Osteocyte (in vitro differentiated cells): ENCODE results near the gene NTHL1. TPM values are rescaled to one million over a fixed set of nuclear protein-coding genes. Genes with fewer than 3 reads are reported as not detected.

ENCODE experiments used
- DNase-seq: peaks from one replicate; pipeline ENCODE4 v3.0.0; 2021; ENCODE audit warnings: mixed read lengths; ENCODE audit not compliant: unreplicated experiment; ENCODE audit errors: extremely low spot score
- H3K27ac Mint-ChIP-seq: one replicate; pipeline ENCODE4 v1.8.0; 2021; ENCODE audit warnings: mild to moderate bottlenecking, mixed read lengths; ENCODE audit not compliant: unreplicated experiment
- H3K27me3 Mint-ChIP-seq: one replicate; pipeline ENCODE4 v1.8.0; 2021; ENCODE audit warnings: mixed read lengths; ENCODE audit not compliant: unreplicated experiment
- H3K36me3 Mint-ChIP-seq: one replicate; pipeline ENCODE4 v1.8.0; 2021; ENCODE audit warnings: mixed read lengths; ENCODE audit not compliant: unreplicated experiment
- H3K4me1 Mint-ChIP-seq: one replicate; pipeline ENCODE4 v1.8.0; 2021; ENCODE audit warnings: mixed read lengths; ENCODE audit not compliant: unreplicated experiment
- H3K4me3 Mint-ChIP-seq: one replicate; pipeline ENCODE4 v1.8.0; 2021; ENCODE audit warnings: mild to moderate bottlenecking, moderate library complexity, mixed read lengths; ENCODE audit not compliant: unreplicated experiment
- H3K9me3 Mint-ChIP-seq: one replicate; pipeline ENCODE4 v1.8.0; 2021; ENCODE audit warnings: mixed read lengths; ENCODE audit not compliant: unreplicated experiment
- CTCF ChIP-seq: fragments of 200-600 bp; sonication (generic); IDR thresholded peaks from 2 replicates; pipeline ENCODE4 v1.5.0; 2021; ENCODE audit warnings: antibody characterized with exemption, mild to moderate bottlenecking, moderate library complexity
- total RNA-seq: library from RNA; stranded (reverse); gene quantifications from 2 replicates; pipeline ENCODE4 v1.2.1, GENCODE V29; 2021

The NTHL1 gene
- total RNA-seq, 1 donor from 2014 or later, result 22.2 TPM

DNA sequence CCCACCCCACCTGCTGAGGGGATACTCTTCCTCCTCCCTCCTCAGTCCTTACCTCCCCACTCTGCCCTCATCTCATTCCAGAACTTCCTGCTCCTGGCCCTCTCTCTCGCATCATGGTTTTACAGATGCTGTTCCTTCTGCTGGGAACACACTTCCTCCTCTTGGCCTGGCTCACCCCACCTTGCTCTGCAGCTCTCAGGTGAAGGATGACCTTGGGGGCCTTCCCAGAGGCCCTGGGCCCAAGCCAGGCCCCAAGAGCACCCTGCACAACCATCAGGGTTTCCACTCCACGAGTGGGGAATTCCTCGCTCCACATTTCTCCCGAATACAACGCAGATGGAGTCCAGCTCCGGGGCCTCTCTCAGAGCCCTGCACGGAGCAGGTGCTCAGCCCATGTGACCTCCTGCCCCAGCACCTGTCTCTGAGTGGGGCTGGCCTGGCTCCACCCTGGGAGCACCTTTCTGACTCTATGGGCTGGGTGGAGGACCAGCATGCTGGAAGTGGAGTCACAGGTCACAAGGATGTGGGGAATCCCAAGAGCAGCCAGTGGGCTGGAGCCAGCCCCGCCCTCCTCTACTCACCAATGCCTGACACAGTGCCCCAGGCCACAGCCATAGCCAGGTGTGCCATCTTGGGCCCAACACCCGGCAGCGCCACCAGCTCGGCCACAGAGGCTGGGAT is 4.5 kb downstream of the NTHL1 start:
- Mint-ChIP-seq H3K36me3 (no peaks in the 10 kb centered on the region), H3K4me1 (peaks cover 57% of the 10 kb centered on the region), H3K27ac (no peak overlapping the region), H3K4me3 (no peak overlapping the region), H3K9me3 (no peaks in the 10 kb centered on the region), H3K27me3 (no peaks in the 10 kb centered on the region)
- no peak for TF ChIP-seq CTCF
- DNase-seq, result no peak

DNA sequence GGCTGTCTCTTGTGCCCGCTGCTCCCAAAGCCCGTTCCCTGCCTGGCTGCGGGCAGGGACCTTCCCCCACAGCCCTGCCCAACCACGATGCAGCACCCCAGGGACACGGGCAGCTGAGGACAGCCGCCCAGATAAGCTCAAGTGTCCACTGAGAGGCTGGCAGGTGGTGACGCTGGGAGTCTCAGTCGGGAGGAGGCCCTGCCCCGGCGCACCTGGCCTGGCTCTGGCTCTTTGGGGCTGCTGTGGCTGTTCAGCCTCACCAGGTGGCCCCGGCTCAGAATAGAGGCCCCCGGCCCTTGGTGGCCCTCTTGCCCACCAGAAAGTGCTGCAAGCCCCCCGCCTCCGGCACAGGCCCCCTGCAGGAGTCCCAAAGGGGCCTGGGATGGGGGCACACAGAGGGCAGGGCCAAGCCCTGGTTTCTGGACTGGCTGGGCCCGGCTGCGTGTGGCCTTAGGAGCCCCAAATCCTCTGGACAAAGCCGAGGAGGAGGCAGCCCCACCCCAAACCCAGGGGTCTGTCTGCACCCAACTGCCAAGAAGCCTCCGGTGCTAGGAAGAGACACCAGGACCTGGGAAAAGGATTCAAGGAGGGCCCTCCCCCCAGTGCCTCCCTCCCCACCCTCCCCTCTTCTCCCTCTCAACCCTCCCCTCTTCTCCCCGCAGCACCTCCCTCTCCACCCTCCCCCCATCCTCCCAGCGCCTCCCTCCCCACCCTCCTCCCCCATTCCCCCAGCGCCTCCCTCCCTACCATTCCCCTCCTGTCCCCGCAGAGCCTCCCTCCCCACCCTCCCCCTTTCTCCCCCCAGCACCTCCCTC is 5.3 kb downstream of the NTHL1 start:
- DNase-seq, result no peak
- Mint-ChIP-seq H3K4me3 (no peak overlapping the region), H3K36me3 (peaks cover 1% of the 10 kb centered on the region), H3K27ac (no peak overlapping the region), H3K4me1 (peaks cover 64% of the 10 kb centered on the region), H3K27me3 (no peaks in the 10 kb centered on the region), H3K9me3 (no peaks in the 10 kb centered on the region)
- TF ChIP-seq CTCF, result no peak

GRCh38 chr16:2040787-2041522 is 6.7 kb downstream of the NTHL1 start:
- peaks cover 2% of the 10 kb centered on the region for H3K36me3 Mint-ChIP-seq
- no peaks in the 10 kb centered on the region for H3K9me3 Mint-ChIP-seq
- peaks cover 66% of the 10 kb centered on the region for H3K4me1 Mint-ChIP-seq
- no peak overlapping the region for H3K4me3 Mint-ChIP-seq
- no peak for DNase-seq
- no peaks in the 10 kb centered on the region for H3K27me3 Mint-ChIP-seq
- H3K27ac Mint-ChIP-seq, result peak overlapping the region; percentile 96
- no peak for TF ChIP-seq CTCF

- DNase-seq, result no peak
- Mint-ChIP-seq H3K27ac (peak overlapping the region; percentile 96), H3K4me1 (peaks cover 68% of the 10 kb centered on the region), H3K4me3 (no peak overlapping the region), H3K9me3 (no peaks in the 10 kb centered on the region), H3K36me3 (peaks cover 2% of the 10 kb centered on the region), H3K27me3 (no peaks in the 10 kb centered on the region)
- TF ChIP-seq CTCF, result no peak
Measured at GRCh38 chr16:2040041-2040786, 7.4 kb downstream of the NTHL1 start.
